ENCODE results near the gene ATP11B. TPM values are rescaled to one million over a fixed set of nuclear protein-coding genes. Genes with fewer than 3 reads are reported as not detected.

Gene ATP11B
- total RNA-seq, 4 donors from 2014 or later, result 45.8 to 61.3 (median 49.4) TPM

GRCh38 chr3:182957676-182958266 is 164.5 kb downstream of the ATP11B start:
- intact Hi-C loops (cut with DNase I), result no loop called here
- TF ChIP-seq EP300 (IDR thresholded peaks at IDR 0.05), result no peak
- no peak for TF ChIP-seq POLR2A (IDR thresholded peaks at IDR 0.05; ENCODE audit: low read depth)
- TF ChIP-seq POLR2AphosphoS5 (IDR thresholded peaks at IDR 0.05), result no peak
- TF ChIP-seq, protein P1, sequence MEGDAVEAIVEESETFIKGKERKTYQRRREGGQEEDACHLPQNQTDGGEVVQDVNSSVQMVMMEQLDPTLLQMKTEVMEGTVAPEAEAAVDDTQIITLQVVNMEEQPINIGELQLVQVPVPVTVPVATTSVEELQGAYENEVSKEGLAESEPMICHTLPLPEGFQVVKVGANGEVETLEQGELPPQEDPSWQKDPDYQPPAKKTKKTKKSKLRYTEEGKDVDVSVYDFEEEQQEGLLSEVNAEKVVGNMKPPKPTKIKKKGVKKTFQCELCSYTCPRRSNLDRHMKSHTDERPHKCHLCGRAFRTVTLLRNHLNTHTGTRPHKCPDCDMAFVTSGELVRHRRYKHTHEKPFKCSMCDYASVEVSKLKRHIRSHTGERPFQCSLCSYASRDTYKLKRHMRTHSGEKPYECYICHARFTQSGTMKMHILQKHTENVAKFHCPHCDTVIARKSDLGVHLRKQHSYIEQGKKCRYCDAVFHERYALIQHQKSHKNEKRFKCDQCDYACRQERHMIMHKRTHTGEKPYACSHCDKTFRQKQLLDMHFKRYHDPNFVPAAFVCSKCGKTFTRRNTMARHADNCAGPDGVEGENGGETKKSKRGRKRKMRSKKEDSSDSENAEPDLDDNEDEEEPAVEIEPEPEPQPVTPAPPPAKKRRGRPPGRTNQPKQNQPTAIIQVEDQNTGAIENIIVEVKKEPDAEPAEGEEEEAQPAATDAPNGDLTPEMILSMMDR (IDR thresholded peaks at IDR 0.05), result no peak
- H3K4me1 ChIP-seq, result peaks cover 11 to 32% (median 22%) of the 10 kb centered on the region in 4 donors
- H3K36me3 ChIP-seq, result peaks cover 0 to 40% (median 17%) of the 10 kb centered on the region in 4 donors
- H3K9me3 ChIP-seq, result no peaks in the 10 kb centered on the region
- 95% methylated on average over 4 of the region's 4 CpGs for WGBS
- DNase-seq (ENCODE audit: extremely low spot score), result no peak
- H3K27me3 ChIP-seq, result no peaks in the 10 kb centered on the region
- no peak overlapping the region for H3K4me3 ChIP-seq
- H3K27ac ChIP-seq (replicated peaks in 1 of 4), result no peak overlapping the region

DNA sequence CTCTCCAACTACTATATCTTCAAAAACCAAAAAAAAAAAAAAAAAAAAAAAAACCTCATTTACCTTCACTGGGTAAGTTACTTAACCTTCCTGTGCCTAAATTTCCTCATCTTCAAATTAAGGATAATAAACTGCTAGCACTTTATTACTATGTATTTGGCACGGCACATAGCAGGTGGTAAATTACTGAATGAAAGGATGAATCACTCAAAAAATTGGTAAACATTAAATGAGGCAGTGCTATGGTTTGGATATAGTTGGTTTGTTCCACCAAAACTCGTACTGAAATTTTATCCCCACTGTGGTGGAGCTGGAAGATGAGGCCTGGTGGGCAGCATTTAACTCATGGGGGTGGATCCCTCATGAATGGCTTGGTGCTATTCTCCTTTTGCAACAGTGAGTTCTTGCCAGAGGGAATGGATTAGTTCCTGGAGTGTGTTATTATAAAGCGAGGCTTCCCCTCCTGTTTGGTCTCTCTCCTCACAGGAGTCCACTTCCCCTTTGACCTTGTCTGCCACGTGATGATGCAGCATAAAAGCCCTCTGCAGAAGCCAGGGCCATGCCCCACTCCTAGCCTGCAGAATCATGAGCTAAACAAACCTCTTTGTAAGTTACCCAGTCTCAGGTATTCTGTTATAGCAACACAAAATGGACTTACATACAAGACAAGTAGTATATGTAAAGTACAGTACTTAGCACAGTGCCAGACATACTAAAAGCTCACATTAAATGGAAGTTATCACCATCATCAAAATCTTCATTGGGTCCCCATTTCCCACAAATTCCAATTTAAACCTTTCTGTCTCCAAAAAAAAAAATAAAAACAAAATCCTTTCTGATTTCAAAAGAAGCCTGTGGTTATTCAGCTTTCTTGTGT is 166.4 kb downstream of the ATP11B start:
- DNase-seq (ENCODE audit: extremely low spot score), result no peak
- H3K36me3 ChIP-seq, result peaks cover 0 to 42% (median 17%) of the 10 kb centered on the region in 4 donors
- H3K4me1 ChIP-seq, result peaks cover 11 to 34% (median 24%) of the 10 kb centered on the region in 4 donors
- H3K27me3 ChIP-seq, result no peaks in the 10 kb centered on the region
- no peaks in the 10 kb centered on the region for H3K9me3 ChIP-seq
- H3K4me3 ChIP-seq, result no peak overlapping the region
- intact Hi-C loops (cut with DNase I), result no loop called here
- TF ChIP-seq POLR2AphosphoS5 (IDR thresholded peaks at IDR 0.05) (no peak), EP300 (IDR thresholded peaks at IDR 0.05) (no peak), POLR2A (IDR thresholded peaks at IDR 0.05; ENCODE audit: low read depth) (no peak)
- TF ChIP-seq, protein P1 (IDR thresholded peaks at IDR 0.05), result no peak
- no peak overlapping the region for H3K27ac ChIP-seq (replicated peaks in 1 of 4)
- WGBS, result 50% methylated on average over 4 of the region's 4 CpGs

DNA sequence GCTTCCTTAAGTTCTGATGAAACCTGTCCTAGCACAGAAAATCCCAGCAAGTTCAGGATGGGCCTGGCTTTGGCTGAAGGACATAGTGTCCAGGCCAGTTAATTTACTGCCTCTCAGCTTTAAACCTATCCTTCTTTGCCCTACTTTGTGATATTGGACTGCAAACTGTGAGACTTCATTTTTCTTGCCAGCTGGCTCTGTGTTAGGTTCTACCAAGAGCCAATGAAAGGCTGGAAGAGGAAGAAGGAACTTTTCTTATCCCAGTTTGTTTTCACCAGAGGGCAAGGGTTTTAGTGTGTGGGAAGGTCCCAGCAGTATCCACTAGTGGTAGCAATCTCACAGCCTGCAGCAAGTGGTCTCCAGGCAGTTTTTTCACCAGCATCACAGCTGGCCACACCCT is 168.9 kb downstream of the ATP11B start:
- intact Hi-C loops (cut with DNase I), result no loop called here
- H3K4me3 ChIP-seq, result no peak overlapping the region
- no peaks in the 10 kb centered on the region for H3K27me3 ChIP-seq
- peaks cover 11 to 45% (median 34%) of the 10 kb centered on the region in 4 donors for H3K4me1 ChIP-seq
- no peaks in the 10 kb centered on the region for H3K9me3 ChIP-seq
- peaks cover 0 to 34% (median 9%) of the 10 kb centered on the region in 4 donors for H3K36me3 ChIP-seq
- H3K27ac ChIP-seq (replicated peaks in 1 of 4), result peak overlapping the region; percentile 17 to 48 (median 38)
- no peak for DNase-seq (ENCODE audit: extremely low spot score)
- TF ChIP-seq POLR2A (IDR thresholded peaks at IDR 0.05; ENCODE audit: low read depth), result no peak
- peak; percentile 5 to 69 for TF ChIP-seq POLR2AphosphoS5 (IDR thresholded peaks at IDR 0.05)
- TF ChIP-seq EP300 (IDR thresholded peaks at IDR 0.05), result no peak
- TF ChIP-seq, protein P1 (IDR thresholded peaks at IDR 0.05), result peak in 1 of 3 experiments; percentile 10

GRCh38 chr3:182964179-182964578 is 170.9 kb downstream of the ATP11B start:
- Histone ChIP-seq H3K4me1 (peaks cover 11 to 61% (median 48%) of the 10 kb centered on the region in 4 donors), H3K36me3 (peaks cover 0 to 30% (median 6%) of the 10 kb centered on the region in 4 donors), H3K27ac (replicated peaks in 1 of 4) (no peak overlapping the region), H3K9me3 (no peaks in the 10 kb centered on the region), H3K4me3 (no peak overlapping the region), H3K27me3 (no peaks in the 10 kb centered on the region)
- intact Hi-C loops (cut with DNase I), result no loop called here
- TF ChIP-seq POLR2A (IDR thresholded peaks at IDR 0.05; ENCODE audit: low read depth), result no peak
- no peak for TF ChIP-seq EP300 (IDR thresholded peaks at IDR 0.05)
- TF ChIP-seq POLR2AphosphoS5 (IDR thresholded peaks at IDR 0.05), result no peak
- TF ChIP-seq, protein P1 (IDR thresholded peaks at IDR 0.05), result no peak
- 92% methylated on average over 1 of the region's 1 CpG for WGBS
- DNase-seq (ENCODE audit: extremely low spot score), result no peak

Data from esophagus muscularis mucosa (tissue), 4 donors.